Loucy (cell line): ENCODE data around the gene SPACDR.

ENCODE experiments used
- H2AFZ ChIP-seq: fragments of 200-600 bp; sonication (generic); 2 replicates; pipeline ENCODE4 v1.6.0; 2016; ENCODE audit warnings: antibody characterized with exemption, mild to moderate bottlenecking, low read length, moderate library complexity
- H3F3A ChIP-seq: fragments of 200-600 bp; 2 replicates; pipeline ENCODE4 v1.6.0; 2016; ENCODE audit warnings: antibody characterized with exemption, low read depth, mild to moderate bottlenecking
- H3K27me3 ChIP-seq: fragments of 200-600 bp; sonication (generic); 2 replicates; pipeline ENCODE4 v1.6.1; 2014; ENCODE audit warnings: low read length, mild to moderate bottlenecking; ENCODE audit not compliant: insufficient read depth, poor library complexity, severe bottlenecking
- H3K36me3 ChIP-seq: fragments of 200-600 bp; sonication (generic); 2 replicates; pipeline ENCODE4 v1.6.1; 2016; ENCODE audit warnings: low read length; ENCODE audit not compliant: insufficient read depth
- H3K4me1 ChIP-seq: fragments of 200-600 bp; sonication (generic); 2 replicates; pipeline ENCODE4 v1.5.1; 2014; ENCODE audit warnings: low read length, mild to moderate bottlenecking; ENCODE audit not compliant: insufficient read depth, poor library complexity, severe bottlenecking
- H3K4me2 ChIP-seq: fragments of 200-600 bp; sonication (generic); 2 replicates; pipeline ENCODE4 v1.6.0; 2014; ENCODE audit warnings: antibody characterized with exemption, low read length, low read depth, mild to moderate bottlenecking; ENCODE audit not compliant: poor library complexity, severe bottlenecking
- H3K4me3 ChIP-seq: fragments of 200-600 bp; sonication (generic); 2 replicates; pipeline ENCODE4 v1.5.1; 2014; ENCODE audit warnings: low read length, mild to moderate bottlenecking, mixed read lengths; ENCODE audit not compliant: poor library complexity, severe bottlenecking
- H3K79me2 ChIP-seq: fragments of 200-600 bp; sonication (generic); 2 replicates; pipeline ENCODE4 v1.6.1; 2014; ENCODE audit warnings: low read length; ENCODE audit not compliant: insufficient read depth
- H3K9ac ChIP-seq: fragments of 200-600 bp; sonication (generic); 2 replicates; pipeline ENCODE4 v1.6.0; 2014; ENCODE audit warnings: mild to moderate bottlenecking, low read depth, low read length, moderate library complexity; ENCODE audit not compliant: poor library complexity, severe bottlenecking
- H3K9me2 ChIP-seq: fragments of 200-600 bp; sonication (generic); replicated peaks from 2 replicates; pipeline ENCODE4 v1.6.1; 2016; ENCODE audit warnings: low read depth, low read length, mixed read lengths
- H3K9me3 ChIP-seq: fragments of 200-600 bp; sonication (generic); 2 replicates; pipeline ENCODE4 v1.6.1; 2014; ENCODE audit warnings: mild to moderate bottlenecking, antibody characterized with exemption, low read length, low read depth; ENCODE audit not compliant: insufficient read depth
- H4K20me1 ChIP-seq: fragments of 200-600 bp; sonication (generic); 2 replicates; pipeline ENCODE4 v1.6.0; 2014; ENCODE audit warnings: antibody characterized with exemption, low read length, mild to moderate bottlenecking; ENCODE audit not compliant: insufficient read depth, poor library complexity, severe bottlenecking
- CTCF ChIP-seq: fragments of 200-600 bp; sonication (generic); conservative IDR thresholded peaks from 2 replicates; pipeline ENCODE4 v1.5.1; 2014; ENCODE audit warnings: mild to moderate bottlenecking, antibody characterized with exemption, low read length
- EZH2phosphoT487 ChIP-seq: fragments of 200-600 bp; IDR thresholded peaks from 2 replicates; pipeline ENCODE4 v1.6.1; 2018; ENCODE audit warnings: antibody characterized with exemption, mild to moderate bottlenecking, moderate library complexity, borderline replicate concordance

SPACDR gene

GRCh38 chr7:100426516-100426915, 37.5 kb downstream of the SPACDR start:
- no peak overlapping the region for H3K4me2 ChIP-seq
- H3K4me1 ChIP-seq: peaks cover 18% of the 10 kb centered on the region
- H3K9ac ChIP-seq: no peak overlapping the region
- peaks cover 13% of the 10 kb centered on the region for H4K20me1 ChIP-seq
- H2AFZ ChIP-seq: no peak overlapping the region
- peaks cover 3% of the 10 kb centered on the region; the same call in 1 of the 2 replicates for H3K36me3 ChIP-seq
- H3F3A ChIP-seq: peaks cover 5% of the 10 kb centered on the region; the same call in 1 of the 2 replicates
- no peak overlapping the region for H3K4me3 ChIP-seq
- H3K27me3 ChIP-seq: no peaks in the 10 kb centered on the region
- H3K9me2 ChIP-seq: no peaks in the 10 kb centered on the region
- H3K79me2 ChIP-seq: peaks cover 19% of the 10 kb centered on the region
- TF ChIP-seq CTCF (no peak), EZH2phosphoT487 (no peak)
- H3K9me3 ChIP-seq: no peaks in the 10 kb centered on the region

- Histone ChIP-seq H3K79me2 (peaks cover 7% of the 10 kb centered on the region), H3K9me3 (no peaks in the 10 kb centered on the region), H3K27me3 (no peaks in the 10 kb centered on the region), H3K36me3 (no peaks in the 10 kb centered on the region), H3K9ac (no peak overlapping the region), H4K20me1 (peaks cover 2% of the 10 kb centered on the region), H3F3A (peaks cover 5% of the 10 kb centered on the region; the same call in 1 of the 2 replicates), H3K4me2 (no peak overlapping the region), H2AFZ (no peak overlapping the region), H3K4me3 (no peak overlapping the region), H3K9me2 (no peaks in the 10 kb centered on the region), H3K4me1 (peaks cover 6% of the 10 kb centered on the region)
- TF ChIP-seq EZH2phosphoT487 (no peak), CTCF (no peak)
Observed at GRCh38 chr7:100425347-100425746, 38.7 kb downstream of the SPACDR start.

- peaks cover 5% of the 10 kb centered on the region for H3K4me1 ChIP-seq
- no peak for TF ChIP-seq EZH2phosphoT487
- TF ChIP-seq CTCF: no peak
- no peaks in the 10 kb centered on the region for H4K20me1 ChIP-seq
- no peak overlapping the region for H3K9ac ChIP-seq
- no peaks in the 10 kb centered on the region for H3K79me2 ChIP-seq
- no peaks in the 10 kb centered on the region for H3K9me3 ChIP-seq
- no peak overlapping the region for H2AFZ ChIP-seq
- no peak overlapping the region for H3K4me2 ChIP-seq
- no peak overlapping the region for H3K4me3 ChIP-seq
- H3F3A ChIP-seq: peaks cover 5% of the 10 kb centered on the region; the same call in 1 of the 2 replicates
- H3K27me3 ChIP-seq: no peaks in the 10 kb centered on the region
- H3K9me2 ChIP-seq: no peaks in the 10 kb centered on the region
- H3K36me3 ChIP-seq: no peaks in the 10 kb centered on the region
Observed at GRCh38 chr7:100423315-100423714, 40.7 kb downstream of the SPACDR start.
